ENCODE measurements around the gene CLIC3. TPM values are rescaled to one million over a fixed set of nuclear protein-coding genes. Genes with fewer than 3 reads are reported as not detected.

Gene CLIC3
- total and polyA plus RNA-seq, 2 donors from 2014 or later, result 2.1 to 4.0 TPM

- Histone ChIP-seq H3K36me3 (ENCODE audit: control insufficient read depth in 2 of 3, insufficient read depth in 3 of 3, low read length in 3 of 3) (no peaks in the 10 kb centered on the region), H3K27ac (ENCODE audit: low read depth in 2 of 2, low read length in 2 of 2) (peak overlapping the region in 1 of 2 donors; percentile 2), H3K4me1 (ENCODE audit: control insufficient read depth in 2 of 3, insufficient read depth in 2 of 3, low read depth in 1 of 3, low read length in 3 of 3) (peaks cover 0 to 22% (median 9%) of the 10 kb centered on the region in 3 donors), H3K27me3 (ENCODE audit: control insufficient read depth, insufficient read depth, low read length) (no peaks in the 10 kb centered on the region), H3K9ac (ENCODE audit: low read length in 3 of 3) (no peak overlapping the region), H3K9me3 (ENCODE audit: control insufficient read depth in 2 of 3, insufficient read depth in 1 of 3, low read length in 3 of 3) (no peaks in the 10 kb centered on the region), H3K4me3 (ENCODE audit: low read length in 3 of 3) (no peak overlapping the region)
- DNase-seq (peak; percentile 47 to 81 (median 59)), FAIRE-seq (no peak)
- peak; percentile 31 for TF ChIP-seq CTCF (IDR thresholded peaks at IDR 0.05; ENCODE audit: borderline replicate concordance, extremely low read depth, insufficient read depth)
- intact Hi-C loops (cut with DNase I), result loop anchor here (10.0 kb wide), 2 partner anchors 103 to 153 kb away; partner anchors contain the start of genes AJM1, CCDC183, PHPT1 and TMEM141
These were observed 48.3 kb downstream of the CLIC3 start for GRCh38 chr9:136947955-136948510.

GRCh38 chr9:136947028-136947891 is 49.1 kb downstream of the CLIC3 start:
- FAIRE-seq, result no peak
- H3K9ac ChIP-seq (ENCODE audit: low read length in 3 of 3), result no peak overlapping the region
- peaks cover 0 to 25% (median 9%) of the 10 kb centered on the region in 3 donors for H3K4me1 ChIP-seq (ENCODE audit: control insufficient read depth in 2 of 3, insufficient read depth in 2 of 3, low read depth in 1 of 3, low read length in 3 of 3)
- TF ChIP-seq CTCF (IDR thresholded peaks at IDR 0.05; ENCODE audit: borderline replicate concordance, extremely low read depth, insufficient read depth), result no peak
- DNase-seq, result peak in 2 of 5 donors; percentile 71 to 76
- no peaks in the 10 kb centered on the region for H3K36me3 ChIP-seq (ENCODE audit: control insufficient read depth in 2 of 3, insufficient read depth in 3 of 3, low read length in 3 of 3)
- no peak overlapping the region for H3K4me3 ChIP-seq (ENCODE audit: low read length in 3 of 3)
- H3K27ac ChIP-seq (ENCODE audit: low read depth in 2 of 2, low read length in 2 of 2), result no peak overlapping the region
- no peaks in the 10 kb centered on the region for H3K9me3 ChIP-seq (ENCODE audit: control insufficient read depth in 2 of 3, insufficient read depth in 1 of 3, low read length in 3 of 3)
- no peaks in the 10 kb centered on the region for H3K27me3 ChIP-seq (ENCODE audit: control insufficient read depth, insufficient read depth, low read length)
- intact Hi-C loops (cut with DNase I), result loop anchor here (10.0 kb wide), 2 partner anchors 102 to 152 kb away; partner anchors contain the start of genes AJM1, CCDC183, PHPT1 and TMEM141

GRCh38 chr9:136946228-136947027 is 49.9 kb downstream of the CLIC3 start:
- no peak overlapping the region for H3K27ac ChIP-seq (ENCODE audit: low read depth in 2 of 2, low read length in 2 of 2)
- H3K36me3 ChIP-seq (ENCODE audit: control insufficient read depth in 2 of 3, insufficient read depth in 3 of 3, low read length in 3 of 3), result peaks cover 0 to 8% (median 3%) of the 10 kb centered on the region in 3 donors
- intact Hi-C loops (cut with DNase I), result loop anchor here (10.0 kb wide), 2 partner anchors 102 to 152 kb away; partner anchors contain the start of genes AJM1, CCDC183, PHPT1 and TMEM141
- no peak overlapping the region for H3K4me3 ChIP-seq (ENCODE audit: low read length in 3 of 3)
- H3K27me3 ChIP-seq (ENCODE audit: control insufficient read depth, insufficient read depth, low read length), result no peaks in the 10 kb centered on the region
- no peaks in the 10 kb centered on the region for H3K9me3 ChIP-seq (ENCODE audit: control insufficient read depth in 2 of 3, insufficient read depth in 1 of 3, low read length in 3 of 3)
- peaks cover 0 to 23% (median 9%) of the 10 kb centered on the region in 3 donors for H3K4me1 ChIP-seq (ENCODE audit: control insufficient read depth in 2 of 3, insufficient read depth in 2 of 3, low read depth in 1 of 3, low read length in 3 of 3)
- no peak overlapping the region for H3K9ac ChIP-seq (ENCODE audit: low read length in 3 of 3)
- no peak for FAIRE-seq
- no peak for TF ChIP-seq CTCF (IDR thresholded peaks at IDR 0.05; ENCODE audit: borderline replicate concordance, extremely low read depth, insufficient read depth)
- DNase-seq, result peak in 2 of 5 donors; percentile 62 to 82

Data from kidney (tissue), 14 donors.